Calu3 (cell line): ENCODE measurements around the gene ZNF579. TPM values are rescaled to one million over a fixed set of nuclear protein-coding genes. Genes with fewer than 3 reads are reported as not detected.

Source experiments
- BruUV-seq: library from RNA; stranded (reverse); fragments of 400-500 nt; replicated peaks from 2 replicates; lab custom pipeline; 2021; lab: Mats Ljungman, UMichigan
- CTCF ChIA-PET: fragments of 300-600 bp; sonication (Branson Sonifier 250); formaldehyde crosslinking; loops from one replicate; lab custom pipeline; 2022; ENCODE audit warnings: antibody characterized with exemption; lab: Charles Lee
- DNase-seq: peaks from one replicate; pipeline ENCODE4 v3.0.0; 2022
- H3K27ac Mint-ChIP-seq: one replicate; pipeline ENCODE4 v1.8.0; 2022; ENCODE audit warnings: mixed read lengths; ENCODE audit not compliant: unreplicated experiment
- H3K27me3 Mint-ChIP-seq: one replicate; pipeline ENCODE4 v1.8.0; 2022; ENCODE audit warnings: mixed read lengths; ENCODE audit not compliant: unreplicated experiment
- H3K36me3 Mint-ChIP-seq: one replicate; pipeline ENCODE4 v1.8.0; 2022; ENCODE audit warnings: mild to moderate bottlenecking, moderate library complexity, mixed read lengths; ENCODE audit not compliant: insufficient read depth, unreplicated experiment
- H3K4me1 Mint-ChIP-seq: one replicate; pipeline ENCODE4 v1.8.0; 2022; ENCODE audit warnings: mild to moderate bottlenecking, low read depth, mixed read lengths; ENCODE audit not compliant: unreplicated experiment
- H3K4me3 Mint-ChIP-seq: one replicate; pipeline ENCODE4 v1.8.0; 2022; ENCODE audit warnings: mild to moderate bottlenecking, low read depth, moderate library complexity, mixed read lengths; ENCODE audit not compliant: unreplicated experiment
- H3K9me3 Mint-ChIP-seq: one replicate; pipeline ENCODE4 v1.8.0; 2022; ENCODE audit warnings: low read depth, mixed read lengths; ENCODE audit not compliant: unreplicated experiment
- intact Hi-C: fragments of 100-400 bp; cut with micrococcal nuclease; formaldehyde crosslinking; loops from one replicate; pipeline ENCODE4 v1.10.0; 2022; ENCODE audit not compliant: unreplicated experiment
- total RNA-seq: library from RNA; stranded (reverse); gene quantifications from 2 replicates; pipeline ENCODE4 v1.2.3, GENCODE V29; 2022
- TF ChIP-seq, protein P1 (sequence below): fragments of 200-600 bp; IDR thresholded peaks from one replicate; pipeline ENCODE4 v1.8.0; 2022; ENCODE audit warnings: antibody characterized with exemption; ENCODE audit not compliant: unreplicated experiment

The ZNF579 gene
- total RNA-seq, 1 experiment from 2014 or later = 29.8 TPM

- TF ChIP-seq, protein P1, sequence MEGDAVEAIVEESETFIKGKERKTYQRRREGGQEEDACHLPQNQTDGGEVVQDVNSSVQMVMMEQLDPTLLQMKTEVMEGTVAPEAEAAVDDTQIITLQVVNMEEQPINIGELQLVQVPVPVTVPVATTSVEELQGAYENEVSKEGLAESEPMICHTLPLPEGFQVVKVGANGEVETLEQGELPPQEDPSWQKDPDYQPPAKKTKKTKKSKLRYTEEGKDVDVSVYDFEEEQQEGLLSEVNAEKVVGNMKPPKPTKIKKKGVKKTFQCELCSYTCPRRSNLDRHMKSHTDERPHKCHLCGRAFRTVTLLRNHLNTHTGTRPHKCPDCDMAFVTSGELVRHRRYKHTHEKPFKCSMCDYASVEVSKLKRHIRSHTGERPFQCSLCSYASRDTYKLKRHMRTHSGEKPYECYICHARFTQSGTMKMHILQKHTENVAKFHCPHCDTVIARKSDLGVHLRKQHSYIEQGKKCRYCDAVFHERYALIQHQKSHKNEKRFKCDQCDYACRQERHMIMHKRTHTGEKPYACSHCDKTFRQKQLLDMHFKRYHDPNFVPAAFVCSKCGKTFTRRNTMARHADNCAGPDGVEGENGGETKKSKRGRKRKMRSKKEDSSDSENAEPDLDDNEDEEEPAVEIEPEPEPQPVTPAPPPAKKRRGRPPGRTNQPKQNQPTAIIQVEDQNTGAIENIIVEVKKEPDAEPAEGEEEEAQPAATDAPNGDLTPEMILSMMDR = no peak
- peaks cover 6% of the 10 kb centered on the region for H3K9me3 Mint-ChIP-seq
- H3K27me3 Mint-ChIP-seq = peaks cover 43% of the 10 kb centered on the region
- H3K4me3 Mint-ChIP-seq = peak overlapping the region; percentile 2
- H3K27ac Mint-ChIP-seq = peak overlapping the region; percentile 66
- H3K4me1 Mint-ChIP-seq = peaks cover 44% of the 10 kb centered on the region
- H3K36me3 Mint-ChIP-seq = peaks cover 24% of the 10 kb centered on the region
- DNase-seq = no peak
- no TSS peak for BruUV-seq
- CTCF ChIA-PET = no interaction called here
- intact Hi-C loops = loop anchor here (5.0 kb wide), 3 partner anchors 36 to 399 kb away; partner anchors contain the start of genes FIZ1, TNNT1 and ZNF579
These were observed 34.6 kb downstream of the ZNF579 start for GRCh38 chr19:55546011-55546410.

DNA sequence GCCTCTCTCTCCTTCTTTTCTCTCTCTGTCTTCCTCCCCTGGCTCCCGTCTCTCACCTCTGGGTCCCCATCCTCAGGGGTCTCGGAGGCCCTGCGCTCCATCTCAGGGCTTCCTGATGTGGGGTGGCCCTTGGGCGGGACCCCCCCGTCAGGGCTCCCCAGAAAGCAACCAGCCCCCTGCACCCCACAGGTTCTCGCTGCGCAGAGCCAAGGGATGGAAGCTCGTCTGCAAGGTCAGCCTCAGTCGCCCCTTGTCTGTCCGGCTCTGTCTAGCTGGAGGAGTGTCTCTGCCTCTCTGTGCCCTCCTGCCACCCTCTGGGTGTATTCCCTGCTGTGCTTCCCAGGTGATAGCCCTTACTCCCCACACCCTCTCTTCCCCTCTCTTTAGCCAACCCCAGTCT lies 35.2 kb downstream of the ZNF579 start, which contains the start of gene SBK3:
Gene SBK3 (minus strand): TSS at position 101 of the 400 bp plus-strand sequence. CDS start 0 bp downstream, at position 101.
- CTCF ChIA-PET = interaction anchor here (0.5 kb wide), 1 partner anchor 11 kb away, joined by 3 read pairs; no protein-coding TSS in a partner anchor
- H3K4me1 Mint-ChIP-seq = peaks cover 44% of the 10 kb centered on the region
- DNase-seq = no peak
- H3K27me3 Mint-ChIP-seq = peaks cover 43% of the 10 kb centered on the region
- H3K9me3 Mint-ChIP-seq = peaks cover 6% of the 10 kb centered on the region
- H3K27ac Mint-ChIP-seq = peak within 1 kb of the TSS; percentile 66
- H3K4me3 Mint-ChIP-seq = peak within 1 kb of the TSS; percentile 2
- TF ChIP-seq, protein P1 = no peak
- intact Hi-C loops = loop anchor here (5.0 kb wide), 3 partner anchors 37 to 398 kb away; partner anchors contain the start of genes FIZ1, TNNT1 and ZNF579
- peaks cover 24% of the 10 kb centered on the region for H3K36me3 Mint-ChIP-seq
- BruUV-seq = no TSS peak

- peak overlapping the region; percentile 66 for H3K27ac Mint-ChIP-seq
- peaks cover 43% of the 10 kb centered on the region for H3K27me3 Mint-ChIP-seq
- intact Hi-C loops = loop anchor here (5.0 kb wide), 3 partner anchors 37 to 398 kb away; partner anchors contain the start of genes FIZ1, TNNT1 and ZNF579
- TF ChIP-seq, protein P1 = no peak
- peak overlapping the region; percentile 2 for H3K4me3 Mint-ChIP-seq
- H3K9me3 Mint-ChIP-seq = peaks cover 6% of the 10 kb centered on the region
- CTCF ChIA-PET = interaction anchor here (0.5 to 0.8 kb wide), 2 partner anchors 11 to 54 kb away, joined by 3 read pairs; partner anchors contain the start of gene FIZ1
- peak; percentile 34 for DNase-seq
- H3K4me1 Mint-ChIP-seq = peaks cover 40% of the 10 kb centered on the region
- BruUV-seq = no TSS peak
- peaks cover 21% of the 10 kb centered on the region for H3K36me3 Mint-ChIP-seq
These were observed 35.7 kb downstream of the ZNF579 start for GRCh38 chr19:55544776-55545439.

- Mint-ChIP-seq H3K27ac (no peak overlapping the region), H3K36me3 (peaks cover 13% of the 10 kb centered on the region), H3K27me3 (peaks cover 43% of the 10 kb centered on the region), H3K9me3 (peaks cover 6% of the 10 kb centered on the region), H3K4me3 (no peak overlapping the region), H3K4me1 (peaks cover 32% of the 10 kb centered on the region)
- TF ChIP-seq, protein P1 = no peak
- intact Hi-C loops = no loop called here
- DNase-seq = no peak
- BruUV-seq = no TSS peak
- CTCF ChIA-PET = interaction anchor here (0.8 kb wide), 1 partner anchor 55 kb away, joined by 3 read pairs; the partner anchor contains the start of gene FIZ1
These were observed 36.6 kb downstream of the ZNF579 start for GRCh38 chr19:55544014-55544413.
